Measurements from ENCODE around the gene LSS. TPM values are rescaled to one million over a fixed set of nuclear protein-coding genes. Genes with fewer than 3 reads are reported as not detected.

LSS gene
- 36.0 TPM for polyA plus RNA-seq (2012; ENCODE audit: low read depth, missing spikeins)

DNA sequence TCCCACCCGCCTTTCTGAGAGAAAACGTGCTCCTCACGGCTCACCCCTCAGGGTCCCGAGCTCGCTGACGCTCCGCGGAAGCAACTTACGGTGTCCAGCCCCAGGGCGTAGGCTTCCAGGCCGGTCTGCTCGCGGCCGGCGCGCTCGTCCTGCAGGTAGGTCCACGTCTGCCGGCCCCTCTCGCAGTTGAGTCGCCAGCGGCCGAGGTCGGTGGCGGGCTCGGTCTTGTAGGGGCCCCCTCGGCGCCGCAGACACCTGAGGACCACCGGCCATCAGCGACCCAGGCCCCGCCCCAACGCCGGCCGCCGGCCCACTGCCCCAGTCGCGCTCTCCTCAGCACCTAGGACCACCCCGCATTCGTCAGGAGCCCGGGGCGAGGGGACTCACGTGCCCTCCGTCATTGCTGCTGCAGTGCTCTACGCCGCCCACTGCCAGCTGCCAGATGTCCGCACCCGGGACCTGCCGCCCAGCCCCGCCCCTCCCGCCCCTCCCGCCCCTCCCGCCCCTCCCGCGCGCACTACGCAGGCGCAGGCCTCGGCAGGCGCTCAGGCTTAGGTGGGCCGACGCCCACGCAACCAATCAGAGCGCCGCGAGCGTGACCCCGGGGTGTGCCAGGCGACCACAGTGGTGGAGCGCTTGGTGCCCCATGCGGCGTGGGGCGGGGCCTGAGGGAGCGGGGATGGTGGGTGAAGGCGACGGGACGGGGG, at the start of gene LSS:
TSS of gene LSS (minus strand) at position 430 of the 707 bp plus-strand sequence. CDS start at position 401, 29 bp downstream.
- TF ChIP-seq POLR2A (IDR thresholded peaks at IDR 0.05; ENCODE audit: low read depth, low read length) (no peak; the same call in 1 of the 2 replicates), POU2F2 (IDR thresholded peaks at IDR 0.05; ENCODE audit: low read depth, low read length) (no peak), PAX5 (IDR thresholded peaks at IDR 0.05; ENCODE audit: insufficient read depth, low read length, severe bottlenecking) (peak; percentile 92), POLR2AphosphoS5 (IDR thresholded peaks at IDR 0.05; ENCODE audit: low read depth, low read length) (0 out of 2 replicates have a peak, but pooled peaks have one; percentile 39)
- FAIRE-seq (peak; percentile 71), DNase-seq (ENCODE audit: insufficient read length, low spot score) (peak; percentile 97)

- no peak for DNase-seq (ENCODE audit: insufficient read length, low spot score)
- TF ChIP-seq POLR2A (IDR thresholded peaks at IDR 0.05; ENCODE audit: low read depth, low read length) (no peak), PAX5 (IDR thresholded peaks at IDR 0.05; ENCODE audit: insufficient read depth, low read length, severe bottlenecking) (no peak), SPI1 (IDR thresholded peaks at IDR 0.05; ENCODE audit: low read depth, low read length) (no peak), POLR2AphosphoS5 (IDR thresholded peaks at IDR 0.05; ENCODE audit: low read depth, low read length) (no peak), TAF1 (IDR thresholded peaks at IDR 0.05; ENCODE audit: low read depth, low read length) (no peak), POU2F2 (IDR thresholded peaks at IDR 0.05; ENCODE audit: low read depth, low read length) (no peak)
- no peak for FAIRE-seq
These were observed 46.3 kb upstream of the LSS start for GRCh38 chr21:46274797-46275390.

DNA sequence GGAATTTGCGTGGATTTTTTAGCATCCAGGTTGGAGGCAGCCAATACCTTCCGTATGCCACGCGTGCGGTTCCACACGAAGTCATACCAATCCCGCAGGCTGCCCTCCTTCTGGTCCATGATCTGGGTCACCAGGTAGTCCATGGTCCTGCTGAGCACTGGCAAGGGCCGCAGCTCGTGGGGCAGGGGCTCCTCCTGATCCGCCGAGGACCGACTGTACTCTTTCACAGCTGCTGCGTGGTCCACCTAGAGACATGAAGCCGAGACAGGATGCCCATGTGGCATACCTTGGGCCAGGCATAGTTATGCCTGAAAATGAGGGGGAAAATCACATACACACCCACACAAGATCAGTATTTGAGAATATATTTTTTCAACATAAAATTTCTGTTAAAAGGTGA, 44.8 kb upstream of the LSS start:
- DNase-seq (ENCODE audit: insufficient read length, low spot score): no peak
- TF ChIP-seq PAX5 (IDR thresholded peaks at IDR 0.05; ENCODE audit: insufficient read depth, low read length, severe bottlenecking) (no peak), POLR2AphosphoS5 (IDR thresholded peaks at IDR 0.05; ENCODE audit: low read depth, low read length) (no peak), POU2F2 (IDR thresholded peaks at IDR 0.05; ENCODE audit: low read depth, low read length) (no peak), POLR2A (IDR thresholded peaks at IDR 0.05; ENCODE audit: low read depth, low read length) (no peak), SPI1 (IDR thresholded peaks at IDR 0.05; ENCODE audit: low read depth, low read length) (no peak), TAF1 (IDR thresholded peaks at IDR 0.05; ENCODE audit: low read depth, low read length) (no peak)

GRCh38 chr21:46269466-46269865, 40.9 kb upstream of the LSS start:
- TF ChIP-seq PAX5 (IDR thresholded peaks at IDR 0.05; ENCODE audit: insufficient read depth, low read length, severe bottlenecking) (no peak), TAF1 (IDR thresholded peaks at IDR 0.05; ENCODE audit: low read depth, low read length) (no peak)
- DNase-seq (ENCODE audit: insufficient read length, low spot score) (no peak), FAIRE-seq (no peak)

More for the DNA sequence above, 44.8 kb upstream of the LSS start:
- FAIRE-seq: no peak

DNA sequence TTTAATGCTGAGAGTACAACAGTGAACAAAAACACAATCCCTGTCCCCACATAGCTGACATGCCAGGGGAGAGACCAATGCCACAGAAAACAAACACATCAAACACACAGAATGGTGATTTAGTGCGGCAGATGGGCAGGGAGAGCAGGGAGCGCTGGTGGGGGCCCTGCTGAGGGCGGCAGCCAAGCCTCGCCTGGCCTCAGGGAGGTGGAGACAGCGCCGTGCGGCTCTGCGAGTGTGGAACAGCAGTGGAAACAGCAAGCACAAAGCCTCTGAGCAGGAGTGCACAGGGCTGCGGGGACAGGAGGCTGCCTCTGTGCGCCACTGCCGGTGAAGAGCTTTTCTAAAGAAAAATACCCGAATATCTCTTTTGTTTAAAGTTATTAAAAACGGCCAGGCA, 39.8 kb upstream of the LSS start:
- FAIRE-seq (no peak), DNase-seq (ENCODE audit: insufficient read length, low spot score) (no peak)
- no peak for TF ChIP-seq SPI1 (IDR thresholded peaks at IDR 0.05; ENCODE audit: low read depth, low read length)
- TF ChIP-seq POLR2A (IDR thresholded peaks at IDR 0.05; ENCODE audit: low read depth, low read length): no peak
- no peak for TF ChIP-seq PAX5 (IDR thresholded peaks at IDR 0.05; ENCODE audit: insufficient read depth, low read length, severe bottlenecking)

DNA sequence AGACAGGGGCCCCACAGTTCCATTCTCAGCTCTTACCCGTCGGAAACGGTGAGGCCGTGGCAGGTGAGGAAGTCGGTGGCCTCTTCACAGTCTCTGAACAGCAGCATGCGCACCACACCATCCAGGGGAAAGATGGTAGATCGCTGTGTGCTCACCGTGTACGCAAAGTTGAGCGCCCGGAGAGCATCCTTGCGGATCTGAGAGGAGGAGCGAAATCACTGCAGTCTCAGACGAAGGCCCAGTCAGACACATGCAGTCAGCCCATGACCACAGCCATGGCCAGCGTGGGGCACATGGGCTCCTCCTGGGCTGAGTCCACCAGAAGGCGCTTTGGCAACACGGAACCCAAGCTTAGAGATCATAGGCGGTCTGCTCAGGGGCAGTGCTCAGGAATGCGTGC, 38.4 kb upstream of the LSS start:
- FAIRE-seq (no peak), DNase-seq (ENCODE audit: insufficient read length, low spot score) (no peak)
- TF ChIP-seq POLR2AphosphoS5 (IDR thresholded peaks at IDR 0.05; ENCODE audit: low read depth, low read length): no peak
- TF ChIP-seq SPI1 (IDR thresholded peaks at IDR 0.05; ENCODE audit: low read depth, low read length): no peak
- no peak for TF ChIP-seq POU2F2 (IDR thresholded peaks at IDR 0.05; ENCODE audit: low read depth, low read length)

- TF ChIP-seq PAX5 (IDR thresholded peaks at IDR 0.05; ENCODE audit: insufficient read depth, low read length, severe bottlenecking) (no peak), TAF1 (IDR thresholded peaks at IDR 0.05; ENCODE audit: low read depth, low read length) (no peak), POU2F2 (IDR thresholded peaks at IDR 0.05; ENCODE audit: low read depth, low read length) (no peak), SPI1 (IDR thresholded peaks at IDR 0.05; ENCODE audit: low read depth, low read length) (no peak), POLR2AphosphoS5 (IDR thresholded peaks at IDR 0.05; ENCODE audit: low read depth, low read length) (no peak), POLR2A (IDR thresholded peaks at IDR 0.05; ENCODE audit: low read depth, low read length) (no peak)
- no peak for FAIRE-seq
- DNase-seq (ENCODE audit: insufficient read length, low spot score): no peak
These were observed 37.4 kb upstream of the LSS start for GRCh38 chr21:46265736-46266525.

DNA sequence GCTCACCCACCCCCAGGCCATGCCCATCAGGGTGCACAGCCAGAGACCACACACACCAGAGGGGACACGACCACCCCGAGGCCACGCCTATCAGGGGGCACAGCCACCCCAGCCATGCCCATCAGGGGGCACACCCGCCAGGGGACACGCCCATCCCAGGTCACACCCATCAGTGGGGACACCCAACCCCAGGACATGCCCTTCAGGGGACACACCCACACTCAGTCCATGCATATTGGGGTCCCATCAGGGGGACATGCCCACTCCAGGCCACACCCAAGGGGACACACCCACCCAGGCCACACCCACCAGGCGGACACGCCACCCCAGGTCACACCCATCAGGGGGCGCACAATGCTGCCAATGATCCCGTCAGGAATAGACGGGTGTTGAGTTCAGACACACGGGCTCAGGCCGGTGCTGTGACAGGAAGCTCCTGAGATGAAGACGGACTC, 36.1 kb upstream of the LSS start:
- TF ChIP-seq POU2F2 (IDR thresholded peaks at IDR 0.05; ENCODE audit: low read depth, low read length): no peak
- no peak for TF ChIP-seq SPI1 (IDR thresholded peaks at IDR 0.05; ENCODE audit: low read depth, low read length)
- no peak for TF ChIP-seq TAF1 (IDR thresholded peaks at IDR 0.05; ENCODE audit: low read depth, low read length)
- no peak for TF ChIP-seq POLR2A (IDR thresholded peaks at IDR 0.05; ENCODE audit: low read depth, low read length)
- no peak for TF ChIP-seq POLR2AphosphoS5 (IDR thresholded peaks at IDR 0.05; ENCODE audit: low read depth, low read length)
- TF ChIP-seq PAX5 (IDR thresholded peaks at IDR 0.05; ENCODE audit: insufficient read depth, low read length, severe bottlenecking): no peak
- FAIRE-seq: no peak
- DNase-seq (ENCODE audit: insufficient read length, low spot score): no peak

DNA sequence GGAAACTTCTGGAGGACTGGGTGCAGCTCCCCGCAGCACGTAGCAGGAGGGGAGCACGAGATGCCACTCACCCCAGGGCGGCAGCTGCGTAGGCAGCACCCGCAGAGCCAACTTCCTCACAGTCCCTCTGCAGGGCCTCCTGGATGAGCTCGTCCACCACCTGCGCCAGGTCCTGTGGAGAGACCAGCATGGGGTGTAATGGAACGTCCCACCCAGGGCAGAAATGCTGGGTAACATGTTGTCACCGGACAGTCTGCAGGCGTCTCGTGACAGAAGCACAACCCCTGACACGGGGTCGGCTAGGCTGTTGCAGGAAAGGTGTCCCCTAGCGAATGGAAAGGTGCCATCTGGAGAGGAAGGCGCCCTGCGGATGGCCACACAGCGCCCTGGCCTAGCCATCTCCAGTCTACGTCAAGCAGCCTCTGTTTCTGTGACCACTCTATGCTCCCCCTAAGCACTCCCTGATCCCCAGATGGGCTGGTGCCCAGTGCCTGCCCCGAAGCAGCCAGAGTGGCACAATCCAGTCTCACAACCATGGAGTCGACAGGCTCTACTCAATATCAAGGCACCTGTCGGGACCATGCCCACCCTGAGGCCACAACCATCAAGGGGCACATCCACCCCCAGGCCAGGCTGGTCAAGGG, 35.6 kb upstream of the LSS start:
- no peak for FAIRE-seq
- TF ChIP-seq POLR2A (IDR thresholded peaks at IDR 0.05; ENCODE audit: low read depth, low read length) (no peak), POU2F2 (IDR thresholded peaks at IDR 0.05; ENCODE audit: low read depth, low read length) (no peak), PAX5 (IDR thresholded peaks at IDR 0.05; ENCODE audit: insufficient read depth, low read length, severe bottlenecking) (no peak), TAF1 (IDR thresholded peaks at IDR 0.05; ENCODE audit: low read depth, low read length) (no peak), POLR2AphosphoS5 (IDR thresholded peaks at IDR 0.05; ENCODE audit: low read depth, low read length) (no peak), SPI1 (IDR thresholded peaks at IDR 0.05; ENCODE audit: low read depth, low read length) (no peak)
- DNase-seq (ENCODE audit: insufficient read length, low spot score): no peak

All from GM12891 (cell line).